GM20000 (cell line): Measurements from ENCODE around the gene SRSF11.

ENCODE experiments used
- DNase-seq: peaks from one replicate; pipeline ENCODE4 v3.0.0; 2012; ENCODE audit warnings: low spot score
- CTCF ChIP-seq: IDR thresholded peaks from 2 replicates; pipeline ENCODE4 v1.5.1; 2012; ENCODE audit warnings: mild to moderate bottlenecking, control low read depth; ENCODE audit errors: extremely low read depth, missing control alignments

SRSF11 gene

GRCh38 chr1:70207492-70207891 lies 13.7 kb upstream of the SRSF11 start:
- no peak for DNase-seq
- no peak for TF ChIP-seq CTCF

- TF ChIP-seq CTCF, result no peak
- no peak for DNase-seq
Measured at GRCh38 chr1:70208292-70208691, 12.9 kb upstream of the SRSF11 start.

- DNase-seq, result peak; percentile 9
Measured at GRCh38 chr1:70210820-70211219, 10.4 kb upstream of the SRSF11 start.

GRCh38 chr1:70211541-70211940 lies 9.6 kb upstream of the SRSF11 start:
- no peak for DNase-seq

More at GRCh38 chr1:70210820-70211219, 10.4 kb upstream of the SRSF11 start:
- no peak for TF ChIP-seq CTCF

GRCh38 chr1:70220015-70220414 lies 1.2 kb upstream of the SRSF11 start:
- no peak for TF ChIP-seq CTCF
- no peak for DNase-seq

More at GRCh38 chr1:70211541-70211940, 9.6 kb upstream of the SRSF11 start:
- no peak for TF ChIP-seq CTCF

GRCh38 chr1:70220517-70221237 lies 503 bp upstream of the SRSF11 start:
- no peak for TF ChIP-seq CTCF
- no peak for DNase-seq

- DNase-seq, result no peak
- no peak for TF ChIP-seq CTCF
Measured at GRCh38 chr1:70222716-70223235, 1.6 kb downstream of the SRSF11 start.
